ENCODE data around the gene DMKN.

Gene DMKN

GRCh38 chr19:35522745-35523327 is 9.4 kb upstream of the DMKN start:
- DNase-seq, result no peak

- DNase-seq, result peak; percentile 22
Measured at GRCh38 chr19:35521124-35521743, 7.8 kb upstream of the DMKN start.

- peak; percentile 38 for DNase-seq
Measured at GRCh38 chr19:35519291-35519690, 5.8 kb upstream of the DMKN start.

- DNase-seq, result peak; percentile 98
Measured at GRCh38 chr19:35518313-35518712, 4.9 kb upstream of the DMKN start.

DNA sequence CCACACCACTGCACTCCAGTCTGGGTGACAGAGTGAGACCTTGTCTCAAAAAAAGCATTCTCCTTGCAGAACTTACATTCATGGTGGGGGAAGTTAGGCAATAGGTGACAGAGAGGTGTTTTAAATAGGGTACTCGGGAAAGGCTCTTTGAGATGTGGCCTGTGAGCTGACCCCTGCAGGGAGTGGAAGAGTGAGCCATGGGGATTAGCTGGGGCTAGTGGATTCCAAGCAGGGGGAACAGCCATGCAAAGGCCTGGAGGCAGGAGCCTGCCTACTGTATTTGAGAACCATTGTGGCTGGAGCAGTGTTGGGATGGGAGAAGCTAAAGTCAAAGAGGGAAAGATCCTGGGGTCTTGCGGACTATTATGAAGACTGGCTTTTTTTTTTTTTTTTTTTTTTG is 3.9 kb upstream of the DMKN start:
- no peak for DNase-seq

- DNase-seq, result no peak
Measured at GRCh38 chr19:35516310-35516709, 2.9 kb upstream of the DMKN start.

DNA sequence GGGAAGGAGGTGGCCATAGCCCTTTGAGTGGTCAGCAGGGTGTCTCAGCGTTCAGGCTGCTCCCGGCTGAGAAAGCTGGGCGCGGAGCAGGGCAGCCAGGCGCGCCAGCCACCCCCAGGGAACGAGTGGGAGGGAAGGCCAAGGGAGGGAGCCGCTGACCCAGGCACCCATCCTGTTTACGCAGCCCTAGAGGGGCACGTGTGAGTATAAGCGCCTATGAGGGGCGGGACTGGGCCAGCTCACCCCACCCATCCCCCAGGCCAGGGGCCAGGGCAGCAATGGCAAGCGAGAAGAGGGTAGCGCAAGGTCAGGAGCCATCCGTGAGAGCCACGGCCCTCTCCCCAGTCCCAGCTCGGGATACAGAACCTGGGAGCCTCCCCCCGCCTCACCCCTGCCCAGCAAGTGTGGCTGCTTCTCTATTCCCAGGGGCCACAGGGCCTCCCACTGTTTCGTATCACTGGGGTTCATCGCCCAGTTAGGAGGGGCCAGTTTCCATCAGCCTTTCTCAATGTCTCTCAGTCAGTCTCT is 897 bp upstream of the DMKN start:
- DNase-seq, result peak; percentile 36

DNA sequence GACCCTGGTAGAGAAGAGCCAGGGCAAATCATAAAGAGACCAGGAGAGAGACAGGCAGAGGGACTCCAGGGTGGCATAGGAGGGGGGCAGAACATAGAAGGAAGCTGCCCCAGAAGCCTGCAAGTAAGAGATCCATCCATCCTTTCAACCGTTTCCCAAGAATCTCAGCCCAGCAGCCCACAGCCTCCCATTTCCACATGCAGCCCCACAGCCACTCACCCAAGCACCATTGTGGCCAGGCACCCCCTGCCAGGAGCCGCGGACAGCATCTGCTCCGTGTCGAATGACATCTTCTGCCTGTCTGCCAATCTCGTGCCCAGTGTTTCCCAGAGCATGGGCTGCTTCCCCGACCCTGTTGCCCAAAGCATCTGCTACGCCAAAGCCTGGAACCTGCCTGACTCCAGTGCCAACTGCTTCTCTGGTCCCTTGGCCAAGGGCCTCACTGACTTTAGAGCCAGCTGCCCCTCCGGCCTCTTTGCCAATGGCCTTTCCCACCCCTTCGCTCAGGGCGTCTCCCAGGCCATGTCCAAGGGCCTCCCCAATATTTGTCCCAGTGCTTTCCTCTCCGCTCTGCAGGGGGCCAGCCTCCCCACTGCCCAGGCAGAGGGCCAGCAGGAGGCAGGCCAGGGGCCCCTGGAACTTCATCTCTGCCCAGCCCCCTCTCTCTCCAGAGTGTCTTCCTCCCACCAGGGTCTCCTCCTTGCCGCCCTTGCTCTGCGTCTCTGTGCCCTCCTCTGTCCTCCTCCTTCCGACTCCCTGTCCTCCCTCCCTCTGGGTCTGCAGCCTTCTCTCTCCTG is 420 bp downstream of the DMKN start:
- no peak for DNase-seq

DNA sequence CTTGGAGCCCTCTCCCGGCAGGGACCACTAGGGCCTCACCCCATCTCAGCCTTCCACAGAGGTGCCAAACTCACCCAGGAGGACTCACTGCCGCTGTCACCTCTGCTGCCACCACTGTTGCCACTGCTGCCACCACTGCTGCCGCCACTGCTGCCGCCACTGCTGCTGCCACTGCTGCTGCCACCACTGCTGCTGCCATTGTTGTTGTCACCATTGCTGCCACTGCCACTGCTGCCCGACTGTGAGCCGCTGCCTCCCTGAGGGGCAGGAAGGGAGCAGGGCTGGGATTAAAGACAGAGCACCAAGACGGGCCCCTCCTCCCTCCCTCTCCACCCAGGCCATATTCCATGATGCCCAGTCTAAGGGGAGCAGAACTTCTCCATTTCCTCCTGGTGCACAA is 2.1 kb downstream of the DMKN start:
- DNase-seq, result no peak

GRCh38 chr19:35510626-35510964 is 2.9 kb downstream of the DMKN start:
- no peak for DNase-seq

DNA sequence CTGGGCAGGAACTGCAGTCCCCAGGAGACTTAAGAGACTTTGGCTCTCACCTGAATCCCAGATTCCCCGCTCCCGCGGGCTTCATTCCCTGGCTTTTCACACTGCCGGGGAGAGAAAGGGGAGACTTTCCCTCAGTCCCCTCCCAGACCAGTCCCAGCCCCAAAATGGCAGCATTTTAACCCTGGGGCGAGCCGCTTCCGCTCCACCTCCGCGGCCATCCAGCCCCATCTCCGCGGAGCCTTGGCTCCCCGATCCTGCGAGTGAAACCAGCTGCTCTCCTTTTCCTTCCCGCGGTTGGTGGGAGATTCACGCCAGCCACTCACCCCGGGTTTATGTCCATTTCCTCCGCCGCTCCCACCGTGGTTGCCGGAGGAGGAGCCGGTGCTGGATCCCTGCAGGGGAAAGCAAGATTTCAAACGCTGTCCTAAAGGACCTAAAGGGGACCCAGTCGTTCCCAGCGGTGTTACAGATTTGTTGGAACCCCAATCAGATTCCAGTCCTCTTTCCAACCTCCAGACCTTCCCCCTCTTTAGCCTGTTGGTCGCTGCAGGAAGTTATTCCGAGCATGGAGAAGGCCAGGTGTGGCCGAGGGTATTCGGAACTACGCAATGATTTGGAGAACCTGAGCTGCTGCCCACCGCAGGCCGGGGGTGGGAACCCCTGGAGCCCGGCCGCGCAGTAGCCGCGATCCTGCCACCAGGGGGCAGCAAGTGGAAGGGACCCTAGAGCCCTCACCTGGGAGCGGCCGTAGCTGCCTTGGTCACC is 3.4 kb downstream of the DMKN start:
- DNase-seq, result peak; percentile 51

DNA sequence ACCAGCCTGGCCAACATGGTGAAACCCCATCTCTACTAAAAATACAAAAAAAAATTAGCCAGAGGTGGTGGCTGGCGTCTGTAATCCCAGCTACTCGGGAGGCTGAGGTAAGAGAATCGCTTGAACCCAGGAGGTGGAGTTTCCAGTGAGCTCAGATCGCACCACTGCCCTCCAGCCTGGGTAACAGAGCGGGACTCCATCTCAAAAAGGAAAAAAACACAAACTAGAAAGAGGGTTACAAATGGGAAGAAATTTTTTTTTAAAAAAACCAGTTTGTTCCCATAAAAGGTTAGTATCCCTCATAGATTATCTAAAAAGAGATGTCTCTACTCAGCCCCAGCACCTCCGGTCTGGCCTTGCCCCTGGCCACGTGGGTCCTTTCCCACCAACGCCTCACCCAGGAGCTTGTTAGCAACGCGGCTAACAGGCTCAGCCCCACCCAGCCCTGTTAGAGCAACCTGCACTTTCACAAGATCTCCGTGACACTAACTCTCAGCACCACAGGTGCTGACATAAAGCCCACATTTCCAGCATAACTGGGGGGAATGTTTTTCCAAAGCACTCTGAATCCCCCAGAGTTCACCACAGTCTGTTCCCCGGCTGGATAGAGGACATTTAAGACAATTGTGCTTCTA is 4.3 kb downstream of the DMKN start:
- no peak for DNase-seq

- no peak for DNase-seq
Measured at GRCh38 chr19:35508129-35508528, 5.3 kb downstream of the DMKN start.

DNA sequence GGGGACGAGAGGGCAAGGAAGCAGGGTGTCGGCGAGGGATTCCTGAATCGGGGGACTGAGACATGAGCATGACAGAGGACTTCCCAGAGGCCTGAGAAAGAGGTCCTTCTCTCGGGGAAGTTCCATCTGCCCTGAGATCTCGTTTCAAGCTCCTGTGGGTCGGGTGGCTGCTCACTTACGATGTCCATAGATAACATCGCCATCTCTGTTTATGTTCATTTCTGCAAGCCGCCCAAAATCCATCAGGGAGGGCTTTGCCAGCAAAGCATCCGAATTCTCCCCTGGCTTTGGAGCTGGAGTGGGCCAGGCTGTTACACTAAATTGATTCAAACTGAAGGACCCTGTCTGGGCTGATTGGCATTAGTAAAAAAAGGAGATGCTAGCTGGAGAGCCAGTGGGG is 5.9 kb downstream of the DMKN start:
- no peak for DNase-seq

- DNase-seq, result no peak
Measured at GRCh38 chr19:35506011-35506410, 7.4 kb downstream of the DMKN start.

- no peak for DNase-seq
Measured at GRCh38 chr19:35502751-35503150, 10.7 kb downstream of the DMKN start.

DNA sequence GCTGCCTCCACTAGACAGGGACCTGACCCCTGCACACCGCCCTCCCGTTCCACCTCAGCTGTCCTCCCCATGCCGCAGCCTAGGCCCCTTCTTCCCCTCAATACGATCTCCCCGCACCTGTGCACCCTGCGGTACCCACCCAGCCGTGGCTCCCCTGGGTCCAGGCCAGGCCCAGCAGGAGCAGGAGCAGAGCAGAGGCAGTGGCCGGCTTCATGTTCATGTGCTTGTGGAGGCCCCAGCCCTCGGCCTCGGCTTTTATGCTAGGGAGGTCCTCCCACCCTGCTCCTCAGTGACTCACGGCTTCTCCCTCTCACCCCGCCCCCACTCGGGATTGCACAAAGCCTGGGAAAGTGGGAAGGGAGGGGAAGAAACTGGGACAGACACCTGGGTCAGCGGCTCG is 11.8 kb downstream of the DMKN start:
- DNase-seq, result peak; percentile 11

GRCh38 chr19:35500611-35501010 is 12.8 kb downstream of the DMKN start:
- DNase-seq, result no peak

GRCh38 chr19:35498984-35499527 is 14.4 kb downstream of the DMKN start:
- no peak for DNase-seq

GRCh38 chr19:35498220-35498619 is 15.2 kb downstream of the DMKN start:
- no peak for DNase-seq

GRCh38 chr19:35497406-35497805 is 16.0 kb downstream of the DMKN start:
- DNase-seq, result no peak
